Measurements from ENCODE around the gene GCSH.

Gene GCSH

GRCh38 chr16:81096715-81097208 is 567 bp upstream of the GCSH start:
- H3K27me3 Mint-ChIP-seq (ENCODE audit: low read depth, poor library complexity) = no peaks in the 10 kb centered on the region
- H3K4me1 Mint-ChIP-seq = peaks cover 32% of the 10 kb centered on the region
- no peak for DNase-seq
- H3K9me3 Mint-ChIP-seq = peaks cover 4% of the 10 kb centered on the region
- H3K36me3 Mint-ChIP-seq (ENCODE audit: low read depth) = peaks cover 10% of the 10 kb centered on the region
- H3K27ac Mint-ChIP-seq = no peak overlapping the region
- TF ChIP-seq CTCF (IDR thresholded peaks at IDR 0.05) = no peak
- peak overlapping the region; percentile 56 for H3K4me3 Mint-ChIP-seq

GRCh38 chr16:81095653-81095952 is 592 bp downstream of the GCSH start:
- H3K4me3 Mint-ChIP-seq = peak overlapping the region; percentile 83
- no peak for DNase-seq
- peaks cover 4% of the 10 kb centered on the region for H3K9me3 Mint-ChIP-seq
- peaks cover 13% of the 10 kb centered on the region for H3K36me3 Mint-ChIP-seq (ENCODE audit: low read depth)
- TF ChIP-seq CTCF (IDR thresholded peaks at IDR 0.05) = no peak
- no peak overlapping the region for H3K27ac Mint-ChIP-seq
- no peaks in the 10 kb centered on the region for H3K27me3 Mint-ChIP-seq (ENCODE audit: low read depth, poor library complexity)
- H3K4me1 Mint-ChIP-seq = peaks cover 32% of the 10 kb centered on the region

GRCh38 chr16:81094771-81095251 is 1.4 kb downstream of the GCSH start:
- no peak for TF ChIP-seq CTCF (IDR thresholded peaks at IDR 0.05)
- Mint-ChIP-seq H3K4me1 (peaks cover 32% of the 10 kb centered on the region), H3K36me3 (ENCODE audit: low read depth) (peaks cover 17% of the 10 kb centered on the region), H3K27me3 (ENCODE audit: low read depth, poor library complexity) (no peaks in the 10 kb centered on the region), H3K27ac (no peak overlapping the region), H3K9me3 (peaks cover 4% of the 10 kb centered on the region), H3K4me3 (peak overlapping the region; percentile 83)
- DNase-seq = no peak

GRCh38 chr16:81088836-81089235 is 7.4 kb downstream of the GCSH start:
- Mint-ChIP-seq H3K36me3 (ENCODE audit: low read depth) (peaks cover 46% of the 10 kb centered on the region), H3K4me3 (no peak overlapping the region), H3K9me3 (no peaks in the 10 kb centered on the region), H3K27ac (peak overlapping the region; percentile 73), H3K27me3 (ENCODE audit: low read depth, poor library complexity) (no peaks in the 10 kb centered on the region), H3K4me1 (peaks cover 17% of the 10 kb centered on the region)
- no peak for TF ChIP-seq CTCF (IDR thresholded peaks at IDR 0.05)
- DNase-seq = no peak

GRCh38 chr16:81081014-81081413 is 15.2 kb downstream of the GCSH start:
- DNase-seq = no peak

More at GRCh38 chr16:81081014-81081413, 15.2 kb downstream of the GCSH start:
- Mint-ChIP-seq H3K4me3 (no peak overlapping the region), H3K9me3 (no peaks in the 10 kb centered on the region), H3K27me3 (ENCODE audit: low read depth, poor library complexity) (no peaks in the 10 kb centered on the region), H3K27ac (no peak overlapping the region), H3K4me1 (peaks cover 10% of the 10 kb centered on the region), H3K36me3 (ENCODE audit: low read depth) (peaks cover 26% of the 10 kb centered on the region)
- TF ChIP-seq CTCF (IDR thresholded peaks at IDR 0.05) = no peak

All from nephron progenitor cell (in vitro differentiated cells).